Measurements from ENCODE around the gene BLNK.
"Not testable (repeated sequence)": the region's sequence is repeated elsewhere in the genome, so short reads cannot be mapped to it uniquely, and the experiment has no call there.

BLNK gene

GRCh38 chr10:96271016-96271815 lies at the start of gene BLNK:
BLNK (minus strand) TSS chr10:96271569; CDS start chr10:96271398, 171 bp downstream.
- DNase-seq (ENCODE audit: low read depth in 1 of 2, low spot score in 1 of 2): no peak

- no peak for DNase-seq (ENCODE audit: low read depth in 1 of 2, low spot score in 1 of 2)
Measured at GRCh38 chr10:96319754-96320474, 48.5 kb upstream of the BLNK start.

GRCh38 chr10:96317067-96317833 lies 45.9 kb upstream of the BLNK start:
- no peak for DNase-seq (ENCODE audit: low read depth in 1 of 2, low spot score in 1 of 2)

GRCh38 chr10:96313344-96313743 lies 42.0 kb upstream of the BLNK start:
- no peak for DNase-seq (ENCODE audit: low read depth in 1 of 2, low spot score in 1 of 2)

- no peak for DNase-seq (ENCODE audit: low read depth in 1 of 2, low spot score in 1 of 2)
Measured at GRCh38 chr10:96311180-96311715, 39.9 kb upstream of the BLNK start.

- DNase-seq (ENCODE audit: low read depth in 1 of 2, low spot score in 1 of 2): no peak
Measured at GRCh38 chr10:96310321-96310669, 38.9 kb upstream of the BLNK start.

- no peak for DNase-seq (ENCODE audit: low read depth in 1 of 2, low spot score in 1 of 2)
Measured at GRCh38 chr10:96309628-96310320, 38.4 kb upstream of the BLNK start.

- not testable (repeated sequence) for DNase-seq (ENCODE audit: low read depth in 1 of 2, low spot score in 1 of 2)
Measured at GRCh38 chr10:96308854-96309253, 37.5 kb upstream of the BLNK start.

GRCh38 chr10:96306516-96306915 lies 35.1 kb upstream of the BLNK start:
- no peak for DNase-seq (ENCODE audit: low read depth in 1 of 2, low spot score in 1 of 2)

GRCh38 chr10:96305019-96305418 lies 33.6 kb upstream of the BLNK start:
- DNase-seq (ENCODE audit: low read depth in 1 of 2, low spot score in 1 of 2): no peak

- DNase-seq (ENCODE audit: low read depth in 1 of 2, low spot score in 1 of 2): no peak
Measured at GRCh38 chr10:96304230-96304629, 32.9 kb upstream of the BLNK start, which contains the start of gene DNTT. DNTT (plus strand) TSS chr10:96304434; CDS start chr10:96304498, 64 bp downstream.

- no peak for DNase-seq (ENCODE audit: low read depth in 1 of 2, low spot score in 1 of 2)
Measured at GRCh38 chr10:96301616-96302015, 30.2 kb upstream of the BLNK start.

GRCh38 chr10:96299383-96299782 lies 28.0 kb upstream of the BLNK start:
- no peak for DNase-seq (ENCODE audit: low read depth in 1 of 2, low spot score in 1 of 2)

- DNase-seq (ENCODE audit: low read depth in 1 of 2, low spot score in 1 of 2): no peak
Measured at GRCh38 chr10:96298362-96298761, 27.0 kb upstream of the BLNK start.

GRCh38 chr10:96297486-96297885 lies 26.1 kb upstream of the BLNK start:
- DNase-seq (ENCODE audit: low read depth in 1 of 2, low spot score in 1 of 2): no peak

- DNase-seq (ENCODE audit: low read depth in 1 of 2, low spot score in 1 of 2): no peak
Measured at GRCh38 chr10:96295475-96295874, 24.1 kb upstream of the BLNK start.

GRCh38 chr10:96292971-96293920 lies 21.9 kb upstream of the BLNK start:
- no peak for DNase-seq (ENCODE audit: low read depth in 1 of 2, low spot score in 1 of 2)

- DNase-seq (ENCODE audit: low read depth in 1 of 2, low spot score in 1 of 2): no peak
Measured at GRCh38 chr10:96290368-96291133, 19.2 kb upstream of the BLNK start.
